Tibial nerve (tissue), 4 donors: ENCODE results near the gene TRNP1. TPM values are rescaled to one million over a fixed set of nuclear protein-coding genes. Genes with fewer than 3 reads are reported as not detected.

Experiments used
- DNase-seq, 2 donors: peaks; one replicate each; pipeline ENCODE4 v3.0.0-alpha.2; 2019; ENCODE audit warnings: low spot score in 2 of 2
- H3K27ac ChIP-seq, 4 donors: fragments of 200-600 bp; sonication (generic) in 3 of 4; one replicate each; pipeline ENCODE4 v1.5.1; 2017 to 2019; ENCODE audit warnings: mild to moderate bottlenecking in 1 of 4
- H3K27me3 ChIP-seq, 2 donors: fragments of 200-600 bp; sonication (generic) in 1 of 2; one replicate each; pipeline versions ENCODE4 v1.5.1 to v1.6.0; 2017 to 2019
- H3K36me3 ChIP-seq, 3 donors: fragments of 200-600 bp; sonication (generic); one replicate each; pipeline ENCODE4 v1.5.1; 2018 to 2019
- H3K4me1 ChIP-seq, 4 donors: fragments of 200-600 bp; sonication (generic) in 3 of 4; one replicate each; pipeline ENCODE4 v1.5.1; 2017 to 2019
- H3K4me3 ChIP-seq, 4 donors: fragments of 200-600 bp; sonication (generic) in 3 of 4; one replicate each; pipeline ENCODE4 v1.5.1; 2017 to 2019; ENCODE audit warnings: mild to moderate bottlenecking in 1 of 4, moderate library complexity in 1 of 4
- H3K9me3 ChIP-seq, 4 donors: fragments of 200-600 bp; sonication (generic) in 3 of 4; one replicate each; pipeline ENCODE4 v1.5.1; 2017 to 2019
- CTCF ChIP-seq, 5 experiments: fragments of 200-600 bp in 3 of 5; fragments of 450-650 bp in 2 of 5; sonication (generic) in 3 of 5; IDR thresholded peaks; one replicate each; pipeline ENCODE4 v1.5.1; 2016 to 2019; ENCODE audit warnings: antibody characterized with exemption in 5 of 5, mild to moderate bottlenecking in 3 of 5, moderate library complexity in 2 of 5
- EP300 ChIP-seq, 2 donors: sonication (generic); formaldehyde crosslinking; IDR thresholded peaks; one replicate each; pipeline ENCODE4 v1.6.1; 2017; ENCODE audit warnings: antibody characterized with exemption in 2 of 2, mild to moderate bottlenecking in 1 of 2
- POLR2A ChIP-seq, 2 donors: fragments of 450-650 bp; IDR thresholded peaks; one replicate each; pipeline ENCODE4 v1.6.1; 2017; ENCODE audit warnings: antibody characterized with exemption in 2 of 2, mild to moderate bottlenecking in 2 of 2, moderate library complexity in 2 of 2
- WGBS, 2 donors: methylation state at CpG; one replicate each; pipeline ENCODE4 v1.1.5; 2018; 5-methylcytosine and 5-hydroxymethylcytosine counted together
- total RNA-seq, 4 donors: library from RNA; depleted of rRNA; stranded (reverse); fragments of >200 nt; gene quantifications; one replicate each; pipeline ENCODE4 v1.1.0, GENCODE V29; 2016

TRNP1 gene
- total RNA-seq, 4 donors from 2014 or later: 15.0 to 55.7 (median 52.4) TPM

GRCh38 chr1:27045973-27046558, 52.6 kb downstream of the TRNP1 start:
- H3K4me3 ChIP-seq: no peak overlapping the region
- no peaks in the 10 kb centered on the region for H3K27me3 ChIP-seq
- peak overlapping the region in 1 of 4 donors; percentile 53 for H3K27ac ChIP-seq
- H3K9me3 ChIP-seq: no peaks in the 10 kb centered on the region
- H3K36me3 ChIP-seq: no peaks in the 10 kb centered on the region
- WGBS, 2 donors: 17 to 22% methylated on average over 17 of the region's 17 CpGs
- no peak for TF ChIP-seq POLR2A (IDR thresholded peaks at IDR 0.05)
- TF ChIP-seq CTCF (IDR thresholded peaks at IDR 0.05): peak; percentile 83 to 89 (median 86)
- no peak for TF ChIP-seq EP300 (IDR thresholded peaks at IDR 0.05)
- DNase-seq: peak; percentile 51 to 61
- H3K4me1 ChIP-seq: peaks cover 0 to 19% (median 6%) of the 10 kb centered on the region in 4 donors

GRCh38 chr1:27047914-27048313, 54.4 kb downstream of the TRNP1 start:
- TF ChIP-seq CTCF (IDR thresholded peaks at IDR 0.05) (no peak), EP300 (IDR thresholded peaks at IDR 0.05) (no peak), POLR2A (IDR thresholded peaks at IDR 0.05) (no peak)

GRCh38 chr1:27049100-27049499, 55.6 kb downstream of the TRNP1 start:
- Histone ChIP-seq H3K4me1 (peaks cover 0 to 19% (median 6%) of the 10 kb centered on the region in 4 donors), H3K27me3 (no peaks in the 10 kb centered on the region), H3K27ac (no peak overlapping the region), H3K9me3 (no peaks in the 10 kb centered on the region), H3K36me3 (no peaks in the 10 kb centered on the region), H3K4me3 (no peak overlapping the region)
- TF ChIP-seq EP300 (IDR thresholded peaks at IDR 0.05): no peak
- DNase-seq: no peak
- 45 to 56% methylated on average over 2 of the region's 2 CpGs for WGBS, 2 donors

More at GRCh38 chr1:27047914-27048313, 54.4 kb downstream of the TRNP1 start:
- H3K27me3 ChIP-seq: no peaks in the 10 kb centered on the region
- no peak overlapping the region for H3K27ac ChIP-seq
- H3K4me3 ChIP-seq: no peak overlapping the region
- H3K9me3 ChIP-seq: no peaks in the 10 kb centered on the region
- no peaks in the 10 kb centered on the region for H3K36me3 ChIP-seq
- H3K4me1 ChIP-seq: peaks cover 0 to 19% (median 6%) of the 10 kb centered on the region in 4 donors
- DNase-seq: no peak
- WGBS, 2 donors: 63 to 74% methylated on average over 6 of the region's 6 CpGs

- Histone ChIP-seq H3K9me3 (no peaks in the 10 kb centered on the region), H3K27me3 (no peaks in the 10 kb centered on the region), H3K4me3 (no peak overlapping the region), H3K4me1 (peaks cover 0 to 19% (median 6%) of the 10 kb centered on the region in 4 donors), H3K27ac (no peak overlapping the region), H3K36me3 (no peaks in the 10 kb centered on the region)
- WGBS, 2 donors: 47 to 62% methylated on average over 3 of the region's 3 CpGs
- TF ChIP-seq POLR2A (IDR thresholded peaks at IDR 0.05): no peak
- TF ChIP-seq EP300 (IDR thresholded peaks at IDR 0.05): no peak
- no peak for TF ChIP-seq CTCF (IDR thresholded peaks at IDR 0.05)
- DNase-seq: no peak
Observed at GRCh38 chr1:27049607-27050006, 56.1 kb downstream of the TRNP1 start.

Other genes with a start within 250 kb of the TRNP1 start
- 10 to 100 TPM in 3 of 4 donors, 1 to 10 TPM in 1; 9.3 to 22.2 (median 17.6) TPM for gene PIGV, start 205.7 kb upstream of the TRNP1 start, total RNA-seq
- 10 to 100 TPM in 2 of 4 donors, 1 to 10 TPM in 2; 9.2 to 13.5 (median 10.0) TPM for gene ZDHHC18, start 167.0 kb upstream of the TRNP1 start, total RNA-seq
- not detected for gene SFN, start 130.5 kb upstream of the TRNP1 start, total RNA-seq
- gene GPN2, start 103.4 kb upstream of the TRNP1 start, total RNA-seq: 10 to 100 TPM in 3 of 4 donors, 1 to 10 TPM in 1; 7.9 to 14.7 (median 13.8) TPM
- gene GPATCH3, start 93.2 kb upstream of the TRNP1 start, total RNA-seq: 10 to 100 TPM in 3 of 4 donors, 1 to 10 TPM in 1; 7.8 to 26.1 (median 12.5) TPM
- not detected for gene NR0B2, start 79.7 kb upstream of the TRNP1 start, total RNA-seq
- gene NUDC, start 71.9 kb upstream of the TRNP1 start, total RNA-seq: 10 to 100 TPM; 47.9 to 60.9 (median 57.0) TPM
- not detected for gene KDF1, start 33.2 kb upstream of the TRNP1 start, total RNA-seq
- gene TENT5B, start 19.2 kb downstream of the TRNP1 start, total RNA-seq: 10 to 100 TPM; 11.7 to 36.3 (median 27.4) TPM
- 10 to 100 TPM in 1 of 4 donors, 1 to 10 TPM in 3; 5.9 to 21.9 (median 7.8) TPM for gene SLC9A1, start 161.4 kb downstream of the TRNP1 start, total RNA-seq
- gene WDTC1, start 240.9 kb downstream of the TRNP1 start, total RNA-seq: 10 to 100 TPM; 33.0 to 51.0 (median 38.4) TPM